ENCODE results near the gene NAALADL2.

The NAALADL2 gene

DNA sequence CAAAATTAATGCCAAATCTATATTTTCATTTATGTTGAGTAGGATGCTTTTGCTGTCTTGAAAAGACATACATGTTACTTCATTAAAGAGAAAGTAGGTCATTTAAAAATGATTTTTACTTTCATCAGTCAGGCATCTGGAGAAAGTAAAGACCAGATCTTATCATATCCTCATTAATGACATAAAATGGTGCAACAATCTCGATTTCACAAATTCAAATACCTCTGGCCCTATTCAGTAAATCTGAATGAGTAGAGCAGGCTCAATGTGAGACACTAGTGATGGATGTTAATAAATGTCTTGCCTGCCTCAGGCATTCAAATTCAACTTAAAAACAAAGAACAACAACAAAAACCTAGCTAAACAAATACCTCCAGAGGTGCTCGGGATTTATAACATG is 714.1 kb downstream of the NAALADL2 start:
- Histone ChIP-seq H3K27ac (ENCODE audit: low read depth, low read length) (no peak overlapping the region), H3K36me3 (ENCODE audit: low read length) (no peaks in the 10 kb centered on the region), H4K20me1 (ENCODE audit: low read depth, low read length) (no peaks in the 10 kb centered on the region; the same call in 1 of the 2 replicates), H3K27me3 (ENCODE audit: low read length) (no peaks in the 10 kb centered on the region), H3K9me3 (ENCODE audit: insufficient read depth, low read length) (no peaks in the 10 kb centered on the region), H3K9ac (ENCODE audit: low read length) (no peak overlapping the region), H3K9me2 (replicated peaks; ENCODE audit: insufficient read depth, low read length) (no peaks in the 10 kb centered on the region), H3F3A (ENCODE audit: insufficient read depth) (no peaks in the 10 kb centered on the region), H3K4me2 (ENCODE audit: low read depth, low read length, poor library complexity, severe bottlenecking) (no peak overlapping the region), H2AFZ (ENCODE audit: low read depth, low read length, severe bottlenecking) (no peak overlapping the region), H3K79me2 (ENCODE audit: insufficient read depth, low read length) (no peaks in the 10 kb centered on the region), H3K4me3 (ENCODE audit: insufficient read depth, low read length, poor library complexity, severe bottlenecking) (no peak overlapping the region)
- TF ChIP-seq EZH2phosphoT487 (conservative IDR thresholded peaks at IDR 0.05; ENCODE audit: low read length) = no peak
- TF ChIP-seq, protein P1, sequence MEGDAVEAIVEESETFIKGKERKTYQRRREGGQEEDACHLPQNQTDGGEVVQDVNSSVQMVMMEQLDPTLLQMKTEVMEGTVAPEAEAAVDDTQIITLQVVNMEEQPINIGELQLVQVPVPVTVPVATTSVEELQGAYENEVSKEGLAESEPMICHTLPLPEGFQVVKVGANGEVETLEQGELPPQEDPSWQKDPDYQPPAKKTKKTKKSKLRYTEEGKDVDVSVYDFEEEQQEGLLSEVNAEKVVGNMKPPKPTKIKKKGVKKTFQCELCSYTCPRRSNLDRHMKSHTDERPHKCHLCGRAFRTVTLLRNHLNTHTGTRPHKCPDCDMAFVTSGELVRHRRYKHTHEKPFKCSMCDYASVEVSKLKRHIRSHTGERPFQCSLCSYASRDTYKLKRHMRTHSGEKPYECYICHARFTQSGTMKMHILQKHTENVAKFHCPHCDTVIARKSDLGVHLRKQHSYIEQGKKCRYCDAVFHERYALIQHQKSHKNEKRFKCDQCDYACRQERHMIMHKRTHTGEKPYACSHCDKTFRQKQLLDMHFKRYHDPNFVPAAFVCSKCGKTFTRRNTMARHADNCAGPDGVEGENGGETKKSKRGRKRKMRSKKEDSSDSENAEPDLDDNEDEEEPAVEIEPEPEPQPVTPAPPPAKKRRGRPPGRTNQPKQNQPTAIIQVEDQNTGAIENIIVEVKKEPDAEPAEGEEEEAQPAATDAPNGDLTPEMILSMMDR (IDR thresholded peaks at IDR 0.05; ENCODE audit: insufficient read depth, low read length, poor library complexity, severe bottlenecking) = no peak

DNA sequence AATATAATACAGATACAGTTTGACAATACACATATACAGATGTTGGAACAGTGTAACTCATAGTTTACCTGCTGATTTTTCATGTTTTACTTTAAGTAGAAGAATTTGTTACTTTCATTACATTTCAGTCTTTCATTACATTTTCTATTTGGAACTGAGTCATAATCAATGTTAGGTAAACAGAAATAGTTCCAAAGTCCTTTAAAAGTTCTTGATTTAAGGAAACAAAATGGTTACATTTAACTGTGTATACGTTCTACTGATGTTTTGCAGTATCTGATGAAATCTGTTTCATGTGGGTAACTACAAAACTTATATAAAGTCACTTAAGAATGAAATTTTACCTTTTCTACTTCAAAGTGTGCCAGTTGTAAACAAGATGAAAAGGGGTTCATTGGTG is 721.2 kb downstream of the NAALADL2 start:
- no peak for TF ChIP-seq EZH2phosphoT487 (conservative IDR thresholded peaks at IDR 0.05; ENCODE audit: low read length)
- TF ChIP-seq, protein P1 (IDR thresholded peaks at IDR 0.05; ENCODE audit: insufficient read depth, low read length, poor library complexity, severe bottlenecking) = no peak
- Histone ChIP-seq H3K27me3 (ENCODE audit: low read length) (no peaks in the 10 kb centered on the region), H2AFZ (ENCODE audit: low read depth, low read length, severe bottlenecking) (no peak overlapping the region), H3K9ac (ENCODE audit: low read length) (no peak overlapping the region), H3K9me2 (replicated peaks; ENCODE audit: insufficient read depth, low read length) (no peaks in the 10 kb centered on the region), H3K4me2 (ENCODE audit: low read depth, low read length, poor library complexity, severe bottlenecking) (no peak overlapping the region), H3K4me3 (ENCODE audit: insufficient read depth, low read length, poor library complexity, severe bottlenecking) (no peak overlapping the region), H3K79me2 (ENCODE audit: insufficient read depth, low read length) (no peaks in the 10 kb centered on the region), H4K20me1 (ENCODE audit: low read depth, low read length) (no peaks in the 10 kb centered on the region), H3F3A (ENCODE audit: insufficient read depth) (no peaks in the 10 kb centered on the region), H3K9me3 (ENCODE audit: insufficient read depth, low read length) (no peaks in the 10 kb centered on the region), H3K36me3 (ENCODE audit: low read length) (no peaks in the 10 kb centered on the region), H3K27ac (ENCODE audit: low read depth, low read length) (no peak overlapping the region)

DNA sequence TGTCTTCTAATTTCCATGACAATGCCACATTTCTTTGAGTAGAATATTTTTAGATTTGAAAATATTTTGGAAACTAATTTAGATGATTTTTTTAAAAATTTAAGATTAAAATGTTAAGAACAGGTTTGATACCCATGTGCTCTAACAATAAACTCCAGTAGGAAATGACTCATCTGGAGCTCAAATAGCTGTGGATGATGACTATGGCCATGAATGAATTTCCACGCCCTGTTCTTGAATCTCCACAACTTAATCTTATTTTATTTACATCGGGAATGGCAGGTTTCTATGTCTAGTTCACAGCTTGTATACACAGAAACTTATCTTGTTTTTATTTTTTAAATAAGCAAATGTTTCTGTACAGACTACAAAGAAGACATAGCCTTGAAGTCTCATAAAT is 726.8 kb downstream of the NAALADL2 start:
- Histone ChIP-seq H3K27me3 (ENCODE audit: low read length) (no peaks in the 10 kb centered on the region), H3K4me3 (ENCODE audit: insufficient read depth, low read length, poor library complexity, severe bottlenecking) (no peak overlapping the region), H3K9ac (ENCODE audit: low read length) (no peak overlapping the region), H3K9me3 (ENCODE audit: insufficient read depth, low read length) (no peaks in the 10 kb centered on the region), H3K27ac (ENCODE audit: low read depth, low read length) (no peak overlapping the region), H3K4me2 (ENCODE audit: low read depth, low read length, poor library complexity, severe bottlenecking) (no peak overlapping the region), H3K9me2 (replicated peaks; ENCODE audit: insufficient read depth, low read length) (no peaks in the 10 kb centered on the region), H4K20me1 (ENCODE audit: low read depth, low read length) (no peaks in the 10 kb centered on the region), H3K79me2 (ENCODE audit: insufficient read depth, low read length) (no peaks in the 10 kb centered on the region), H3F3A (ENCODE audit: insufficient read depth) (no peaks in the 10 kb centered on the region), H3K36me3 (ENCODE audit: low read length) (no peaks in the 10 kb centered on the region), H2AFZ (ENCODE audit: low read depth, low read length, severe bottlenecking) (no peak overlapping the region)
- TF ChIP-seq EZH2phosphoT487 (conservative IDR thresholded peaks at IDR 0.05; ENCODE audit: low read length) = no peak
- TF ChIP-seq, protein P1 (IDR thresholded peaks at IDR 0.05; ENCODE audit: insufficient read depth, low read length, poor library complexity, severe bottlenecking) = no peak
